Tongue (tissue), 2 donors: ENCODE measurements around the gene SEMA7A. TPM values are rescaled to one million over a fixed set of nuclear protein-coding genes. Genes with fewer than 3 reads are reported as not detected.

ENCODE experiments used
- DNase-seq: peaks from one replicate; pipeline ENCODE4 v3.0.0-alpha.2; 2015
- total RNA-seq: library from RNA; depleted of rRNA; stranded (reverse); fragments of >200 nt; gene quantifications from one replicate; pipeline ENCODE4 v1.2.3, GENCODE V29; 2014

The SEMA7A gene
- total RNA-seq, 1 donor from 2014 or later = 5.8 TPM

DNA sequence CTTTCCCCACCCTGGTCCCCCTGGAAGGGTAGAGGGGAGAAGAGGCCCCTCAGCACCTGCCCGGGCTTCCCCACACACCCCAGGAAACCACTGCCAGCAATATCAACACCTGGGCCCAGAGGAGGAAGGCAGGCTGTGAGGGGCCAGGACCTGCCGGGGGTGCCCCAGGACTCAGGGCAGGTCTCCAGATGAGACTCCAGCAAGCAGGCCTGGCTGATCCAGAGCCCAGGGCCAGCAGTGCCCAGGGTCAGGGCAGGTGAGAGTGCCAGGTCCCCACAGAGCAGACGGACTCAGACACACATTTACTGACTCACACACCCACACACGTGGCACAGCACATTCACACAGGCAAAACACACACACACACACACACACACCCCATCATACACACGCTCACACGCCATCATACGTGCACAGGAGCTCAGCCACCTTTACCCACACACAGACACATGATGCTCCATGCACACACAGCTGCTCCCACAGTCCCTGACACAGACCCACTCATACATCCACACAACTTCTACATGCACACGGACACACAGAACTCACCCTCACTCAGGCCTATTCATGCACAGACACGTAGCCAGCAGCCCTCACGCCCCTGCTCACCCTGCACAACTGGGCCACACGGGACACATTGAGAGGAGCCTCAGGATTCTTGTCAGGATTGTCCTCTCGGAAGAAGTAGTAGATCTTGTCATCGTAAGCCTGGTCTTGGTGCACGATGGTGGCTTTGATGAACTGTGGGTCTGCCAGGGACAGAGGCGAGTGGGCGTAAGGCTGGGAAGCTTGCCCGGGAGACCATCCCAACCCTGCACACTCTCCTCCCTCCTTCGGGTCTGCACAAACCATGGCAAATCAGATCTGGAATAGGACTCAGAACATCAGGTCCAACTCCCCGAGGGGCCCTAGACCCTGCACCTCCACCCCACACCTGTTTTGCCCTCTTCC lies 17.5 kb downstream of the SEMA7A start:
- no peak for DNase-seq

DNA sequence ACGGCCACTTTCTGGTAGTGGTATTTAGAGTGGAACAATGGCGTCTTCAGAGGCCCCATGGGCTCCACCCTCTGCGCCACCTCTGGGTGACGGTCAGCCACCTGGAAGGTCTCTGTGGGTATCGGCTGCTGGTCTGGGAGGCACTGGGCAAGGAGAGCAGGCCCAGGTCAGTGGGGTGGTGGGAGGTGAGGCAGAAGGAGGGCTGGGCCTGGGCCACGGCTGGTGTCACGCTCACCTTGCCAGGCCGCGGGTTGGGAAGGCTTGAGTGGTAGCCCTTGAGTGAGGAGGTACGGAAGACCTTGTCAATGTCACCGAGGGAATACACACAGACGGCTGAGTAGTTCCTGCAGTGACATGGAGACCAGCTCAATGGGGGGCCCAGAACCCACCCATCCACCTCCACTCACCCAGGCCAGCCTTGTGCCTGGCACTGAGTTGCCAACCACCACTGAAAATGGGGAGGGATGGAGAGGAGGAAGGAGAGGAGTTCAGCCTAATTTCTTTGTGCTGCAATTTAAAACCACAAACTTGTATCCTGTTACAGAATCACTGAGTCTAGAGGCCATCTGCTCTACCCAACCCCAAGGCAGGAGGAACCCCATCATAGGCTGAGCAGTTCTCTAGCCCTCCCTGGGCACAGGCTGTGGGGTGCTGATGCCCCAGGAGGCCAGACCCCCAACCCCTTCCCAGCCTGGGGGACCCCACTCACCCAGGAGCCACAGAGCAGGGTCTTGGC lies 19.0 kb downstream of the SEMA7A start:
- no peak for DNase-seq

GRCh38 chr15:74414081-74414580 lies 19.6 kb downstream of the SEMA7A start:
- no peak for DNase-seq

GRCh38 chr15:74413350-74414080 lies 20.2 kb downstream of the SEMA7A start:
- DNase-seq = no peak

DNA sequence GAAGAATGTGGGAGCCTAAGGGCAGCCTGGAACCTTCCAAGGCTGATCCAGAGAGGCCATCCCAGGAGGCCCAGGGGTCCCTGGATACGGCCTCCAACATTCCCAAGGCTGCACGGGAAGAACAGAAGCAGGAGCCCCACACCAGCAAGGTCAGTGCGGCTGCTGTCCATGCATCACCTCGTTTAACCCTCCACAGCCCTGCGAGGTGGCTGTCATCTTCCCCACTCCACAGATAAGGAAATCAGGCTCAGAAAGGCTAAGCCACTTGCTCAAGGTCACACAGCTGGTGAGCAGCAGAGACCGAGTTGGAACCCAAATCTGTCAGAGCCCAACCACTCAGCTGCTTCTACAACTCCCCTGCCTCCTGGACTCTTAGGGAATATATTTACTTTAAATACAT lies 21.6 kb downstream of the SEMA7A start:
- no peak for DNase-seq

- no peak for DNase-seq
These were observed 22.1 kb downstream of the SEMA7A start for GRCh38 chr15:74411686-74412085.

GRCh38 chr15:74410502-74410901 lies 23.3 kb downstream of the SEMA7A start:
- DNase-seq = no peak

DNA sequence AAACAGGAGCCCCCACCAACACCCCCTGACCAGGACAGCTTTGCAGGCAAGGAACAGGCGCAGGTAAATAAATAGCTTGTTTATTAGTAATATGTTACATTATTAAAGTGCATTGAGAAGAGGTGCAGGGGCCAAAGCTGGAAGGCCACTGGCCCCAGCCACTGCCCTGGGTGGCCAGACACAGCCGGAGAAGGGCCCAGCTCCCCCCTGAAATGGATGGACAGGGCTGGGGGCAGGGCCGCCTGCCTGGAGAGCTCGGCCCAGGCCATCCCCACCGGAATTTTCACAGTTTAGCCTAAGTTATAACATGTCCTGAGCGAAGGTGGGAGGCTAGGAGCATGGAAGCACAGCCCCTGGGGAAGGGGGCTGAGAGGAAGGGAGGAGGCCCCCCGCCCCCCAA lies 24.5 kb downstream of the SEMA7A start:
- no peak for DNase-seq

DNA sequence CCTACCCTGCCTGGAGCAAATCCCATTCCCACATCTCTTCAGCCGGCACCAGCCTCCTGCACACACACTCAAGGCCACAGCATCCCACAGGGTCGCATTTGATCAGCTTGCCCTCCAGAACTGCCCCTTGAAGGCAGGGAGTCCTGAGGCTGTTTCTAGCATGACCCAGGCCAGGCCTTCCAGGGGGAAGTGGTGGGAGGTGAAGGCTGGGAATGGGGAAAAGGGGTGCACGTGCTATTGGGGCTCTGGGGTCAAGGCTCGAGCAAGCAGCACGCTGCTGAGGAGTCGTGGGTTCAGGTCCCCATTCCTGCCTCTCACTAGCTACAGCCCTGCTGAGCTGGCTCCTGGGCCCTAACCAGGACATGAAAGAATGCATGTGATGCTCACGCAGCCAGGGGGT lies 24.9 kb downstream of the SEMA7A start:
- DNase-seq = no peak

GRCh38 chr15:74408385-74408784 lies 25.4 kb downstream of the SEMA7A start:
- DNase-seq = no peak

DNA sequence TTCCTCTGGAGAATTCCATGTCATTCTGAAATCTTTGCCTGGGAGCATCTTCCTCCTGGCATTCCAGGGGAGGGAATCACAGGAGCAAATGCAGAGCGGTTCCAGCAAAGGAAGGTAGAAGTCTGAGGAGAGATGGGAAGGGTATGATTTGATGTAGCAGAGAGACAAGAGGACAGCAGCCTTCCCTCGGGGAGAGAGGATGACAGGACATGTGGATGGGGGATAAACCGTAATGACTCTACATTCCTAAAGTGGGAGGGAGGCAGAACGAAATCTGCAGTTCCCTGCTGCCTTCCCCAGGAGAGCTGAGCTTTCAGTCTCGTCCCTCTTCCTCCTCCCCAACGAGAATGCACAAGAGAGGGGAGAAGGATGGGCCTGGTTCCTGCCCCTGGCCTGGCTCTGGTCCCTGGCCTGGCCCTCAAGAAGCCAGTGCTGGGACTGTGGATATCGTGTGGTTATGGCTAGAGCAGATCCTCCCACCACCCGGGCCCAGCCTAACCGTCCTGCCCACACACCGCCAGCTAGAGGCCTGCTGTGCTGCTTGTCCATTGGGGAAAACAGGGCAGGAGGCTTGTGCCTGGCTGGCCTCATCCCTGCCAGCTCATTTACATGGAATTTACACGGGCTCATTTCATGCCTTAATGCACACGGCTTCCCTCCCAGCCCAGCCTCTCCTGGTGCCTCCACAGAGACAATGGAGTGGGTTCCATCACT lies 26.6 kb downstream of the SEMA7A start:
- no peak for DNase-seq

DNA sequence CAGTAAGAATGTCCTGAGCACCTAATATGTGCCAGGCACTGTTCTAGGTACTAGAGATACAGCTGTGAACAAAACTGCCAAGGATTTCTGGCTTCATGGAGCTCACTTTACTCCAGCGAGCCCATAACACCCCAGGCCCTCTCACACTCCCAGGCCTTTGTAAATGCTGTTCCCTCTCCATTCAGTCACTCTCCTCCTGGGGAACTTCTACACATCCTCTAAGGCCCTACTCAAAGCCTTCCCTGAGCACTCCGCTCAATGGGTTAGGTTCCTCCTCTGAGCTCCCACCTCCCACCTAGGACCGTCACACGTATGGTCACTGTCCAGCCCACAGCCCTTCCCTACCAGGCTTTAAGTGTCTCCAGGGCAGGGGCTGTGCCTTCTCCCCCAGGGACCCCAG lies 27.2 kb downstream of the SEMA7A start:
- no peak for DNase-seq

GRCh38 chr15:74405823-74406222 lies 27.9 kb downstream of the SEMA7A start:
- no peak for DNase-seq

- peak; percentile 53 for DNase-seq
These were observed 29.7 kb downstream of the SEMA7A start for GRCh38 chr15:74403991-74404563.

- DNase-seq = no peak
These were observed 30.2 kb downstream of the SEMA7A start for GRCh38 chr15:74403588-74403919.

DNA sequence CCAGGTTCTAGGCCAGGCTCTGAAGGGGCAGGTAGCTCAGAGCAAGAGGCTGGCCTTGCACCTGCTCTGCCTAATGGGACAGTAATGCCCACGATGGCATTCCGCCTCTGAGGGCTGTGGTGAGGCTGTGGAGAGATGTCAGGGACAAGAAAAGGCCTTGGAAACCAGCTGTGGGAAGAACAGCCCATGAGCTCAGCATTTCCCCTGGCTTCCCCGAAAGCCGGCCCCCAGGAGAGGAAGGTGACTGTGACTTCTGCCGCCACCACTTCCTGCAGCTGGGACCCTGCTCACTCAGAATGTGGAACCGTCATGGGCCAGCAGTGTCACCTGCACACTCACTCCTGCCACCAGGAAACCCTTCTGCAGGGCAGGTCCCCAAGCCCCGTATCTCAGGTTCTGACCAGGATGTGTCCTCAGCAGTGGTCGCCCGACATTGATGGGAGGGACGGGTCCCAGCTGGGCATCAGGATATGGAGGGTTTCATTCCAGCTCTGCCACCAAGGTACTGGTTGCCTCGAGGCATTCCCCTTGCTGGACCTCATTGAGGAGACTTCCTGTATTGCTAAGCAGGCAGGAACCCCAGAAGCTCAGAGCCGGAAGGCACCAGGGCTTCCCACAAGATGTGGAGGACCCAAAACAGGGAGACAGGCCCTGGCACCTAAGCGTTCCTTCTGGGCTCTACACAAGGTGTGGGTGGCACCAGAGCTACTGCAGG lies 30.7 kb downstream of the SEMA7A start:
- DNase-seq = no peak

- DNase-seq = no peak
These were observed 31.4 kb downstream of the SEMA7A start for GRCh38 chr15:74402337-74402841.

- no peak for DNase-seq
These were observed 32.6 kb downstream of the SEMA7A start for GRCh38 chr15:74400915-74401757.

GRCh38 chr15:74400313-74400860 lies 33.4 kb downstream of the SEMA7A start:
- DNase-seq = no peak
